HepG2 (cell line): ENCODE measurements around the gene VEGFB. TPM values are rescaled to one million over a fixed set of nuclear protein-coding genes. Genes with fewer than 3 reads are reported as not detected.

ENCODE experiments used
- AHR ChIP-seq: IDR thresholded peaks from 2 replicates; pipeline ENCODE4 v1.6.1; 2018; ENCODE audit warnings: missing genetic modification reagents, missing compliant biosample characterization
- ARID2 ChIP-seq: sonication (generic); formaldehyde crosslinking; IDR thresholded peaks from 2 replicates; pipeline ENCODE4 v1.8.1; 2022; ENCODE audit warnings: mild to moderate bottlenecking, missing genetic modification reagents, borderline replicate concordance
- CENPBD1 ChIP-seq: sonication (generic); formaldehyde crosslinking; IDR thresholded peaks from 2 replicates; pipeline ENCODE4 v1.8.0; 2022; ENCODE audit warnings: missing genetic modification reagents, low read depth, mild to moderate bottlenecking, borderline replicate concordance
- HBP1 ChIP-seq: IDR thresholded peaks from 2 replicates; pipeline ENCODE4 v1.6.1; 2016; ENCODE audit warnings: low read depth, control low read depth
- HNRNPK ChIP-seq: fragments of 200-400 bp; formaldehyde crosslinking; IDR thresholded peaks from 2 replicates; pipeline ENCODE4 v1.6.1; 2018; ENCODE audit warnings: low read length, low read depth, moderate library complexity, mild to moderate bottlenecking; ENCODE audit not compliant: poor library complexity, severe bottlenecking
- KLF6 ChIP-seq: IDR thresholded peaks from 2 replicates; pipeline ENCODE4 v1.8.0; 2016; ENCODE audit warnings: missing biosample characterization, missing genetic modification reagents
- MLX ChIP-seq: IDR thresholded peaks from 2 replicates; pipeline ENCODE4 v1.6.1; 2016
- NFKB2 ChIP-seq: sonication (generic); formaldehyde crosslinking; IDR thresholded peaks from 2 replicates; pipeline ENCODE4 v1.4.0; 2020; ENCODE audit warnings: missing genetic modification reagents, borderline replicate concordance
- PATZ1 ChIP-seq: sonication (generic); formaldehyde crosslinking; IDR thresholded peaks from 2 replicates; pipeline ENCODE4 v1.4.0; 2020; ENCODE audit warnings: missing genetic modification reagents
- SRSF1 ChIP-seq: fragments of 200-400 bp; formaldehyde crosslinking; optimal IDR thresholded peaks from 2 replicates; pipeline ENCODE3; 2017; ENCODE audit warnings: mild to moderate bottlenecking, low read depth, low read length, moderate library complexity
- SUZ12 ChIP-seq: fragments of 150-350 bp; IDR thresholded peaks from 2 replicates; pipeline ENCODE4 v1.6.1; 2014; ENCODE audit warnings: low read depth, low read length
- TFE3 ChIP-seq: IDR thresholded peaks from 2 replicates; pipeline ENCODE4 v1.6.1; 2016
- YEATS4 ChIP-seq: sonication (generic); formaldehyde crosslinking; IDR thresholded peaks from 2 replicates; pipeline ENCODE4 v1.4.0; 2020; ENCODE audit warnings: missing genetic modification reagents, borderline replicate concordance
- ZC3H13 ChIP-seq: sonication (generic); formaldehyde crosslinking; IDR thresholded peaks from 2 replicates; pipeline ENCODE4 v1.8.1; 2023; ENCODE audit warnings: mild to moderate bottlenecking, missing genetic modification reagents, moderate library complexity
- ZFX ChIP-seq: sonication (generic); formaldehyde crosslinking; IDR thresholded peaks from 2 replicates; pipeline ENCODE4 v1.4.0; 2020; ENCODE audit warnings: mild to moderate bottlenecking, low read depth, missing genetic modification reagents, moderate library complexity
- ZFY ChIP-seq: sonication (generic); formaldehyde crosslinking; IDR thresholded peaks from 2 replicates; pipeline ENCODE4 v1.4.0; 2020; ENCODE audit warnings: missing genetic modification reagents
- ZNF431 ChIP-seq: sonication (generic); formaldehyde crosslinking; IDR thresholded peaks from 2 replicates; pipeline ENCODE4 v1.9.0; 2022; ENCODE audit warnings: missing genetic modification reagents, low read depth, mild to moderate bottlenecking, borderline replicate concordance
- ZNF639 ChIP-seq: conservative IDR thresholded peaks from 2 replicates; pipeline ENCODE4 v1.6.1; 2018; ENCODE audit warnings: missing genetic modification reagents
- ZNF83 ChIP-seq: sonication (generic); formaldehyde crosslinking; IDR thresholded peaks from 2 replicates; pipeline ENCODE4 v1.4.0; 2020; ENCODE audit warnings: missing genetic modification reagents, mild to moderate bottlenecking, borderline replicate concordance
- ZSCAN25 ChIP-seq: sonication (generic); formaldehyde crosslinking; IDR thresholded peaks from 2 replicates; pipeline ENCODE4 v1.8.0; 2022; ENCODE audit warnings: mild to moderate bottlenecking, missing genetic modification reagents
- polyA plus RNA-seq, 8 experiments: library from polyadenylated mRNA; depleted of rRNA in 3 of 8; stranded (reverse) in 7 of 8; unstranded in 1 of 8; fragments of >200 nt; fragmentation: Illumina TruSeq in 4 of 8; extraction: Trizol in 4 of 8; gene quantifications; 2 replicates each; pipeline versions ENCODE4 v1.2.1 to v1.2.3, GENCODE V29; 2011 to 2016; ENCODE audit warnings: low read depth in 4 of 8, missing spikeins in 1 of 8, mixed read lengths in 1 of 8; ENCODE audit not compliant: insufficient read depth in 1 of 8
- total RNA-seq, 5 experiments: library from RNA; depleted of rRNA; stranded (reverse); fragments of >200 nt; fragmentation: Illumina TruSeq; extraction: Trizol; gene quantifications; 2 replicates each; pipeline ENCODE4 v1.2.3, GENCODE V29; 2016; ENCODE audit warnings: low read depth in 1 of 5

The VEGFB gene
- total and polyA plus RNA-seq, 2 of the 13 experiments (the other 11 are each of a cell fraction or from before 2014, with no cell fraction given): 9.0 to 11.3 TPM

- TF ChIP-seq SRSF1 (peak; percentile 40), ARID2 (CRISPR knock-in tag) (peak; percentile 33; the same call in 1 of the 2 replicates), SUZ12 (no peak), ZFX (CRISPR knock-in tag) (peak; percentile 59; the same call in 1 of the 2 replicates), NFKB2 (CRISPR knock-in tag) (peak; percentile 80; the same call in 1 of the 2 replicates), KLF6 (CRISPR knock-in tag) (no peak), ZC3H13 (0 out of 2 replicates have a peak, but pooled peaks have one; percentile 26), HBP1 (CRISPR knock-in tag) (peak; percentile 48; the same call in 1 of the 2 replicates), YEATS4 (CRISPR knock-in tag) (peak; percentile 63; the same call in 1 of the 2 replicates), TFE3 (CRISPR knock-in tag) (0 out of 2 replicates have a peak, but pooled peaks have one; percentile 21), CENPBD1 (no peak), ZNF431 (peak; percentile 10; the same call in 1 of the 2 replicates), ZNF83 (no peak), ZNF639 (peak; percentile 79; the same call in 1 of the 2 replicates), ZSCAN25 (CRISPR knock-in tag) (peak; percentile 51; the same call in 1 of the 2 replicates), AHR (CRISPR knock-in tag) (0 out of 2 replicates have a peak, but pooled peaks have one; percentile 59), MLX (0 out of 2 replicates have a peak, but pooled peaks have one; percentile 12), HNRNPK (peak; percentile 30), PATZ1 (CRISPR knock-in tag) (peak; percentile 79), ZFY (peak; percentile 52; the same call in 1 of the 2 replicates)
Measured at GRCh38 chr11:64234647-64235379, 429 bp downstream of the VEGFB start (continued).
